ENCODE measurements around the gene TRAPPC14.
"Not testable (repeated sequence)": the region's sequence is repeated elsewhere in the genome, so short reads cannot be mapped to it uniquely, and the experiment has no call there.

The TRAPPC14 gene

DNA sequence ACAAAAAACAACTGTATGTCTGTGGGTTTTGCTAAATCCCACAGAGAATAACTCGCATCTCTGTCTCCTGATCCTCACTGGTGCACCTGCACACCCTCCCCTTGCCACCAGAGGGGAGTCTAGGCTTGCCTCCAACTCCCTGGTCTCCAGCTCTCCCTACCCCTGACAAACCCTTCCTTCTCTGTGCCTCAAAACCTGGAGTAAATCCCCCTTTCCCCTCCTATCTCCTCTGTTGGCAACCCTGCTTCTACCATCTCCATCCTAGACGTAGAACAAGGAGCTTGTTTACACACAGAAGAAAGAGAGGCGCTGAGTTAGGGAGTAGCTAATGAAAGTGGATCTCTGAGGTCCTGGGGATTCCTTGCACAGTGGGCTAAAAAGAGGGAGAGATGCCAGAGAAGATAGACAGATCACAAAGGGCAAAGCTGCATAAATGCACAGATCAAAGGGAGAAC, 25.8 kb downstream of the TRAPPC14 start:
- no peaks in the 10 kb centered on the region for H3K36me3 Mint-ChIP-seq (ENCODE audit: low read depth)
- H3K9me3 Mint-ChIP-seq, result no peaks in the 10 kb centered on the region
- peaks cover 12% of the 10 kb centered on the region for H3K4me1 Mint-ChIP-seq
- H3K27ac Mint-ChIP-seq, result peak overlapping the region in 1 of 3 experiments; percentile 5
- peak; percentile 75 to 89 (median 85) for TF ChIP-seq CTCF (IDR thresholded peaks at IDR 0.05; ENCODE audit: unreplicated experiment in 3 of 3)
- peak overlapping the region in 1 of 3 experiments; percentile 1 for H3K4me3 Mint-ChIP-seq
- H3K27me3 Mint-ChIP-seq (ENCODE audit: low read depth), result peaks cover 8% of the 10 kb centered on the region

GRCh38 chr7:100132126-100132525, 26.4 kb downstream of the TRAPPC14 start:
- no peaks in the 10 kb centered on the region for H3K36me3 Mint-ChIP-seq (ENCODE audit: low read depth)
- no peak overlapping the region for H3K4me3 Mint-ChIP-seq
- TF ChIP-seq CTCF (IDR thresholded peaks at IDR 0.05; ENCODE audit: unreplicated experiment in 3 of 3), result no peak
- H3K4me1 Mint-ChIP-seq, result peaks cover 12% of the 10 kb centered on the region
- H3K27ac Mint-ChIP-seq, result no peak overlapping the region
- H3K9me3 Mint-ChIP-seq, result no peaks in the 10 kb centered on the region
- peaks cover 8% of the 10 kb centered on the region for H3K27me3 Mint-ChIP-seq (ENCODE audit: low read depth)

DNA sequence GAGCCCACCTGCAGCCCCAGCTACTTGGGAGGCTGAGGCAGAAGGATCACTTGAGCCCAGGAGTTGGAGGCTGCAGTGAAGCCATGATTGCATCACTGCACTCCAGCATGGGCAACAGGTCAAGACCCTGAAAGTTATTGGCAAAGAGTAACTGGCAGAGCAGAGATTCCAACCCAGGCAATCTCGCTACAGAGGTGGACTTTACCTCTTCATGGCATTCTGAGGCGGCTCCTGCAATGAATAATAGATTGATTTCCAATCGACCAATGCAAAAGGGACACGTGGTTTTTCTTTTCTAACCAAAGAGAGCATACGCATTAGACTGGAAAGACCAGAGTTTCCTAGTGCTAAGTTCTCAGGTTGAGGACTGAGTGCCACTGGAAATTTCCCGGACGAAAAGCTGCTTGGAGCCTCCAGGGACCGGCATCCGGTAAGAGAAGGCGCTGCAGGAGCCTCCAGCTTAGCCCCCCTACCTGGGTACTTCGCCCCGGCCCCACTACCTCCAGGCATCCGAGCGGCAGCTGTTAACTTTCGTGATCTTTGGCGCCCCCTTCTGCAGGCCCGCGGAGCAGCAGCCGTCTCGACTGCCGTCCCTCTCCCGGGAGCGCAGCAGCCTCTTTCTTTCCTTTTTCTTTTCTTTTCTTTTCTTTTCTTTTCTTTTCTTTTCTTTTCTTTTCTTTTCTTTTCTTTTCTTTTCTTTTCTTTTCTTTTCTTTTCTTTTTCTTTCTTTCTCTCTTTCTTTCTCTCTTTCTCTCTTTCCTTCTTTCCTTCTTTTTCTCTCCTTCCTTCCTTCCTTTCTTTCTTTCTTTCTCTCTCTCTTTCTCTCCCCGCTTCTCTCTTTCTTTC, 27.7 kb downstream of the TRAPPC14 start:
- no peaks in the 10 kb centered on the region for H3K9me3 Mint-ChIP-seq
- peaks cover 3% of the 10 kb centered on the region for H3K27me3 Mint-ChIP-seq (ENCODE audit: low read depth)
- peaks cover 17% of the 10 kb centered on the region for H3K4me1 Mint-ChIP-seq
- H3K4me3 Mint-ChIP-seq, result peak overlapping the region; percentile 24 to 32 (median 29)
- TF ChIP-seq CTCF (IDR thresholded peaks at IDR 0.05; ENCODE audit: unreplicated experiment in 3 of 3), result peak; percentile 89 to 95 (median 95)
- no peaks in the 10 kb centered on the region for H3K36me3 Mint-ChIP-seq (ENCODE audit: low read depth)
- H3K27ac Mint-ChIP-seq, result no peak overlapping the region

DNA sequence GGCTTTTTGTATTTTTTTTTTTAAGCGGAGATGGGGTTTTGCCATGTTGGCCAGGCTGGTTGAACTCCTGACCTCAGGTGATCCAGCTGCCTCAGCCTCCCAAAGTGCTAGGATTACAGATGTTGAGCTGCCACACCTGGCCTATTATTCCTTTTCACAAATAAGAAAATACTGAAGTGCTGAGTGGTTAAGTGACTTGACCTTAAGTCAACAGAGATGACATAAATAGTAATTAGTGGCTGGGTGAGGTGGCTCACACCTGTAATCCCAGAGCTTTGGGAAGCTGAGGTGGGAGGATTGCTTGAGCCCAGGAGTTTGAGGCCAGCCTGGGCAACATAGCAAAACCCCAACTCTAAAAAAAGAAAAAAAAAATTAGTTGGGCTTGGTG, 28.3 kb downstream of the TRAPPC14 start:
- not testable (repeated sequence) for H3K27ac Mint-ChIP-seq; H3K4me3 Mint-ChIP-seq; H3K27me3 Mint-ChIP-seq (ENCODE audit: low read depth); H3K36me3 Mint-ChIP-seq (ENCODE audit: low read depth); H3K9me3 Mint-ChIP-seq
- H3K4me1 Mint-ChIP-seq, result peaks cover 17% of the 10 kb centered on the region

DNA sequence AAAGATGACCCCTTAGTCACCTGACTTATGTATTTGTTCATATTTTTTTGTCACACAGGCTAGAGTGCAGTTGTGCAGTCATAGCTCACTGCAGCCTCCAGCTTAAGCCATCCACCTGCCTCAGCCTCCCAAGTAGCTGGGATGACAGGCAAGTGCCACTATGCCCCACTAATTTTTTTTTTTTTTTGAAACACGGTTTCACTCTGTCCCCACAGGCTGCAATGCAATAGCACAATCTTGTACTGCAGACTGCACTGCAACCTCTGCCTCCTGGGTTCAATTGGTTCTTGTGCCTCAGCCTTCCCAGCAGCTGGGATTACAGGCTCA, 29.9 kb downstream of the TRAPPC14 start:
- TF ChIP-seq CTCF (IDR thresholded peaks at IDR 0.05; ENCODE audit: unreplicated experiment in 3 of 3), result no peak
- Mint-ChIP-seq H3K27ac (peak overlapping the region; percentile 80 to 92 (median 88)), H3K9me3 (no peaks in the 10 kb centered on the region), H3K27me3 (ENCODE audit: low read depth) (no peaks in the 10 kb centered on the region), H3K36me3 (ENCODE audit: low read depth) (peaks cover 6% of the 10 kb centered on the region), H3K4me1 (peaks cover 17% of the 10 kb centered on the region), H3K4me3 (peak overlapping the region; percentile 85 to 97 (median 87))

GRCh38 chr7:100127866-100128636, 30.5 kb downstream of the TRAPPC14 start:
- Mint-ChIP-seq H3K27ac (peak overlapping the region; percentile 80 to 92 (median 88)), H3K27me3 (ENCODE audit: low read depth) (no peaks in the 10 kb centered on the region), H3K36me3 (ENCODE audit: low read depth) (peaks cover 6% of the 10 kb centered on the region), H3K9me3 (no peaks in the 10 kb centered on the region), H3K4me3 (peak overlapping the region; percentile 85 to 97 (median 87)), H3K4me1 (peaks cover 17% of the 10 kb centered on the region)
- TF ChIP-seq CTCF (IDR thresholded peaks at IDR 0.05; ENCODE audit: unreplicated experiment in 3 of 3), result no peak
